Measurements from ENCODE around the gene SEMA4F. TPM values are rescaled to one million over a fixed set of nuclear protein-coding genes. Genes with fewer than 3 reads are reported as not detected.

The SEMA4F gene
- polyA plus RNA-seq, 3 donors: 0.16 to 0.44 (median 0.43) TPM

DNA sequence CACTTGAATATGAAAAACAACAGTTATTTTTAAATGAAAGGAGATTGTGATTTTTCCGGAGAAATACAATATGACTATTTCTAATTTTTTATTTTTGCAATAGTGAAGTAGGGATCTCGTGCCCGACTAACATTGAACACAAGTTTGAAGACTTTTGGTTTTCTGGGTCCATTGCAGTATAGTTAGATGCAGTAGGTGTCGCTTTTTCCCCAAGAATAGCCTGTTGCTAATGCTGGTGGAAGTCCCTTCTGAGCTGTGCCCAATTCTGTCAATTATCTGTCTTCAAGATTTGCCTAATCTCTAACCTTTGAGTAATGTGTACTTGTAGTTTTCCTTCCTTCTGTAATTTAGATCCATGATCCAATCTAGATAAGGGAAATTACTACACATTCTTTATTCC, 36.5 kb downstream of the SEMA4F start:
- 17% methylated on average over 2 of the region's 4 CpGs for WGBS (ENCODE audit: insufficient coverage)
- H3K27ac ChIP-seq (ENCODE audit: low read depth in 1 of 2, low read length in 2 of 2): no peak overlapping the region
- intact Hi-C loops (cut with micrococcal nuclease): loop anchor here (5.0 to 10.0 kb wide), 2 partner anchors 187 to 944 kb away; no protein-coding TSS in a partner anchor
- peaks cover 0 to 7% (median 0%) of the 10 kb centered on the region in 3 donors for H3K27me3 Mint-ChIP-seq (ENCODE audit: low read depth in 3 of 3)
- no peaks in the 10 kb centered on the region for H3K9me3 ChIP-seq (replicated peaks in 1 of 2; ENCODE audit: control insufficient read depth in 1 of 2, insufficient read depth in 1 of 2, low read length in 2 of 2)
- no peak overlapping the region for H3K27ac Mint-ChIP-seq
- peaks cover 18 to 19% of the 10 kb centered on the region in 2 donors for H3K4me1 ChIP-seq (ENCODE audit: control insufficient read depth in 1 of 2, insufficient read depth in 2 of 2, low read length in 2 of 2)
- peaks cover 2 to 5% of the 10 kb centered on the region in 2 donors for H3K27me3 ChIP-seq (ENCODE audit: control insufficient read depth in 2 of 2, insufficient read depth in 2 of 2, low read length in 2 of 2)
- peak; percentile 83 for TF ChIP-seq CTCF (IDR thresholded peaks at IDR 0.05)
- no peak overlapping the region for H2AFZ ChIP-seq (ENCODE audit: insufficient read depth, low read depth, low read length, poor library complexity, severe bottlenecking)
- no peaks in the 10 kb centered on the region for H3K79me2 ChIP-seq (ENCODE audit: insufficient read depth, low read length)
- no peaks in the 10 kb centered on the region for H3K36me3 Mint-ChIP-seq
- peaks cover 16% of the 10 kb centered on the region for H3K4me1 Mint-ChIP-seq
- H3K4me2 ChIP-seq (replicated peaks; ENCODE audit: extremely low read depth, low read length, poor library complexity, severe bottlenecking): no peak overlapping the region
- no peaks in the 10 kb centered on the region for H3K9me3 Mint-ChIP-seq
- peak; percentile 51 to 67 (median 63) for DNase-seq
- H4K20me1 ChIP-seq (ENCODE audit: insufficient read depth, low read length): no peaks in the 10 kb centered on the region
- H3K4me3 ChIP-seq (replicated peaks in 1 of 3; ENCODE audit: low read depth in 2 of 3, low read length in 3 of 3): no peak overlapping the region
- no peaks in the 10 kb centered on the region for H3K36me3 ChIP-seq (replicated peaks in 1 of 2; ENCODE audit: control insufficient read depth in 1 of 2, insufficient read depth in 2 of 2, low read length in 2 of 2)
- no peak overlapping the region for H3K9ac ChIP-seq (ENCODE audit: insufficient read depth, low read length, poor library complexity, severe bottlenecking)
- H3K4me3 Mint-ChIP-seq: no peak overlapping the region

GRCh38 chr2:74691929-74692328, 37.9 kb downstream of the SEMA4F start:
- Mint-ChIP-seq H3K4me3 (no peak overlapping the region), H3K36me3 (no peaks in the 10 kb centered on the region), H3K9me3 (no peaks in the 10 kb centered on the region), H3K27me3 (ENCODE audit: low read depth in 3 of 3) (peaks cover 0 to 7% (median 0%) of the 10 kb centered on the region in 3 donors), H3K27ac (peak overlapping the region in 2 of 7 donors; percentile 27 to 79), H3K4me1 (peaks cover 16% of the 10 kb centered on the region)
- Histone ChIP-seq H2AFZ (ENCODE audit: insufficient read depth, low read depth, low read length, poor library complexity, severe bottlenecking) (no peak overlapping the region), H3K79me2 (ENCODE audit: insufficient read depth, low read length) (no peaks in the 10 kb centered on the region), H3K27me3 (ENCODE audit: control insufficient read depth in 2 of 2, insufficient read depth in 2 of 2, low read length in 2 of 2) (peaks cover 2 to 5% of the 10 kb centered on the region in 2 donors), H3K9ac (ENCODE audit: insufficient read depth, low read length, poor library complexity, severe bottlenecking) (no peak overlapping the region), H3K4me2 (replicated peaks; ENCODE audit: extremely low read depth, low read length, poor library complexity, severe bottlenecking) (no peak overlapping the region), H3K4me1 (ENCODE audit: control insufficient read depth in 1 of 2, insufficient read depth in 2 of 2, low read length in 2 of 2) (peaks cover 18 to 19% of the 10 kb centered on the region in 2 donors), H4K20me1 (ENCODE audit: insufficient read depth, low read length) (no peaks in the 10 kb centered on the region), H3K4me3 (replicated peaks in 1 of 3; ENCODE audit: low read depth in 2 of 3, low read length in 3 of 3) (no peak overlapping the region), H3K36me3 (replicated peaks in 1 of 2; ENCODE audit: control insufficient read depth in 1 of 2, insufficient read depth in 2 of 2, low read length in 2 of 2) (no peaks in the 10 kb centered on the region), H3K27ac (ENCODE audit: low read depth in 1 of 2, low read length in 2 of 2) (no peak overlapping the region), H3K9me3 (replicated peaks in 1 of 2; ENCODE audit: control insufficient read depth in 1 of 2, insufficient read depth in 1 of 2, low read length in 2 of 2) (no peaks in the 10 kb centered on the region)
- TF ChIP-seq CTCF (IDR thresholded peaks at IDR 0.05): no peak
- WGBS (ENCODE audit: insufficient coverage): 100% methylated on average over 3 of the region's 5 CpGs
- intact Hi-C loops (cut with micrococcal nuclease): loop anchor here (5.0 to 10.0 kb wide), 2 partner anchors 185 to 943 kb away; no protein-coding TSS in a partner anchor
- DNase-seq: no peak

Data from CD14-positive monocyte (primary cell).